GM19035 (cell line): ENCODE data around the gene FOXO3.

Experiments
- ATAC-seq: cut with Tn5 transposase; IDR thresholded peaks from one replicate; pipeline ENCODE4 v1.9.1; 2021; ENCODE audit not compliant: unreplicated experiment

FOXO3 gene

DNA sequence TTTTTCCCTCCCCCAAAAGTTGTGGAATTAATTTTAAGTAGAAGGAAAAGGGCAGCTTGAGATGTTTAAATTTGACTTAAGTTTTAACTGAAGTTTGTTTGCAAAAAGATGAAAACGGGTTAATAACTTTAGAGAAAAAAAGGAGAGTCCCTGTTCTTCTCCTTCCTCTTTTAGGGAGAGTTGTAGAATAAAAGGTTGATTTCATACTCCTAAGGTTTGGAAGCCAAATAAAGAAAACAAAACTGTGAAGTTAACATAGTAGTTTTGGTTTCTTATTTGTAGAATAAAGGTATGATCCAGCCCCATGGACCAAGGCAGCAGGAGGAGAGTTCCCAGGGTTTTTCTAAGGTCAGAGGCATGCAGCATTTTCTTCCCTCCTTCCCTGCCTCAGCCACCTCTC is 33.4 kb downstream of the FOXO3 start:
- ATAC-seq, result no peak

DNA sequence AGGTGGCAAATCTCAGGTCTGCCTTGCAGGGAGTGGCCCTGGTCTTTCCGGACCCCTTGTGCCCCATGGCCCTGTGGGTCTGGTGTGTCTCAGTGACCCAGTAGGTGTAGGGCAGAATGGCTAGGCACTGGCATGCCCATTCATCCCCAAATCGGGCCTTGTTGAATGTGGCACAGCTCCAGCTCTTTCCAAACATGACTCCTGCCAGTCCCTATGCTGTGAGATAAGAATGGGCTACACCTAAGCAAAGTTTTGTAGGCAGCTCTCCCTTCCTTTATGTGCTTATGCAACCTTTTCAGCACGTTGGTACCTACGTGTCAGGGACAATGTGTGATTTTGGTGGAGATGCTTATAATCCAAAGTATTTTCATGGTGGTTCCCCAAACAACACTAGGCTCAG is 33.9 kb downstream of the FOXO3 start:
- no peak for ATAC-seq

DNA sequence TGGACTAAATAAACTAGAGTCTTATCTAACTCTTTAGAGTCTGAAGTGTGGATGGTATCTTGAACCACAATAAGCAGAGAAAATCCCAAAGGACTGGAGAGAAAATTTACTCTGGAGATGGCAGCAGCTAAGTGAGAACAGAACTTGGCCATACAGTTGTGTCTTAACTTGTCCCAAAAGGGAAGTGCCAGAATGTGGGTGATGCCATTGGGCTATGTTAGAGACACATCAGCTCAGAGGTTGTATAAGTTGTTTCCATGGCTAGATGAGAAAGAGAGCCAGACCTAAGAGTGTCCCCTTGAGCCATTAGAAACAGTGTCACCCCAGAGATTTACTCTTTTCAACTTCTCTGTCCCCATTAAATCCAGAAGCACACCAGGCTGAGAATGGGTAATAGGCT is 36.2 kb downstream of the FOXO3 start:
- ATAC-seq, result no peak

DNA sequence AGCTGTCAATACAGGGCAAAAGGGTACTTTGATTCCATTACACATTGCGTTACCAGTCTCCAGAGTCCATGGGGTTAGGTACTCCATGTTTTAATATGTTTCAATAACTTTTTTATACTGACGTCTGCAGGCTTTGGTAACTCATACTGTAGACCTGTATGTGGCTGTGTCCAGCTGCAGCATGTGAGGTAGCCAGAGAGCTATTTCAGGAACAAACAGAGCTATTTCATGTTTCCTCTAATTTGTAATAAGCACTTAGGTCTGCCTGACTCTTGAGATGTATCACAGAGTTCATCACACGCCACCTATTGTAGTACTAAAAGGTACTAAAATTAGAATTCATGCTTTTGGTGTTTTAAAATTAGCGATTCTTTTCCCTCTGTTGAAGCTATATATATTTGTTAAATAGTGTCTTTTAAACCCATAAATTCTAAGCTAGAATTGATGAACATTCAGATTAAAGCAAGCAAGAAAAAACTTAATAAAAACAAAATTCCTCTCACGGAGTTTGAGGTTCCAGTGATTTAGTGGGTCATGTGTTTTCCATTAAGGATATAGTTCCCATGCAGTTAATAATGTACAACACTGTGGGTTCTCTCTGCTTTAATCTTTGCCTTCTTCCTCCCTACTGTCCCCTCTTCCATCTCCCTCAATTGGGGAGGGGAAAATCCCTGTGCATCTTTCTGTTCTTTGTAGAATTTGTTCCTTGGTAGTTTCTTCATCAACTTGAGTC is 37.0 kb downstream of the FOXO3 start:
- ATAC-seq, result no peak

DNA sequence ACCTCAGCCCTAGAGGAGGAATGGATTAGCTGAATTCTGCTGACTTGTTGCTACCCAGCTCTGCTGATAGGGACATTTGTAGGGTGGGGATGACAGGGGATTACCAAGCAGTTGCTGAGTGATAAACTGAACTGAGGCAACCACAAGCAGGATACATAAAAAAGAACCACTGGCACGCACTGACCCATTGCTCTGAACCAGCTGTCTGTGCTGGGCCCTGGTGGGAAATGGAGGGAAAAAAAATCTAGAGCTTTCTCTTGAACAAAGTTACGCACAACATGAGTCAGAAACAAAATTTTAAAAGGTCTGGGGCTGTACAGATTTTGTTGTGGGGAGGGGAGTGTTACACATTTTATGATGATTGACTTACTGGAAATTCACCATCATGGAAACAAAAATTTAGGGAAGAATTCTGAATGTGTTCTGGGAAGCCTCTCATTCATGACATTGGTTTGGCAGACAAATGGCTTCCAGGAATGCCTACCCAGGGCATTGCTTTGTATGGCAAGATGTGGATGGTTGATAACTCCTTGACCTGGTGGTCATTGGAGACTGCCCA is 37.7 kb downstream of the FOXO3 start:
- ATAC-seq, result peak; percentile 78

DNA sequence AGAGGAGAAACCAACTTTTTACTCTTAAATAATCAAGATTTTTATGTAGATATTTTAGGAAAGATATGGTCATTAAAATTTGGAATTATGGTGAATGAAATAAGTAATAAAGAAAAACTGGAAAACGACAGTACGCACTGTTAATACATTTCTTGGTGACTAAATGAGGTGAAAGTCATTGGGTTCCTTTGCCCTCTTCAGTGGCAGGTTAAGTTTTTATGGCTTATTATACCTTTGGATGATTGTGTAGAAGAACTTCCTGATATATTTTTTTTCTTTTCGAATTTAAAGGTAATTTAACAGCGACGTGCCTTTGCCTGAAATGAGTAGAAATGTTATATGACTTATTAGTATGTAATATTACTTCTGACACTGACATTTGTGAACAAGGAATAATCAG is 43.4 kb downstream of the FOXO3 start:
- no peak for ATAC-seq

DNA sequence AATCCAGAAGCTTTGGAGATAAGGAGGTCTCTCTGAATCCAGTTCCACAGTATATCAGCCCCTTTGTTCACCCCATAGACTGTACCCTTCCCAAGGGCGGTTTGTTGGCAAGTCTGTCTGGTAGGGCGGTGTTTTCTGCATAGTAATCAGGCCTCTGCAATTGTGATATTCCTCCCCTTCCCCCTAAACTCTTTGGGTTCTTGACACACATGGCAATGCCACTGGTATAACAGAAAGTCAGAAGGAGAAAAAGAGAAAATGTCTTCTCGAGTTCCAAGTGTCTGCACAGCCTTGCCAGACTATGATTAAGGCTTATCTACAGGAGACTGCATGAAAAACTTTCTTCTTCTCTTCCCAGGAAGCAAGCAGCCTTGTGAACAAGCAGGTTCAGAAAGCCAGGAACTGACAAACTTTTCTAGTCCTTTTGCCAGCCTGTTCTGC is 45.6 kb downstream of the FOXO3 start:
- ATAC-seq, result no peak

DNA sequence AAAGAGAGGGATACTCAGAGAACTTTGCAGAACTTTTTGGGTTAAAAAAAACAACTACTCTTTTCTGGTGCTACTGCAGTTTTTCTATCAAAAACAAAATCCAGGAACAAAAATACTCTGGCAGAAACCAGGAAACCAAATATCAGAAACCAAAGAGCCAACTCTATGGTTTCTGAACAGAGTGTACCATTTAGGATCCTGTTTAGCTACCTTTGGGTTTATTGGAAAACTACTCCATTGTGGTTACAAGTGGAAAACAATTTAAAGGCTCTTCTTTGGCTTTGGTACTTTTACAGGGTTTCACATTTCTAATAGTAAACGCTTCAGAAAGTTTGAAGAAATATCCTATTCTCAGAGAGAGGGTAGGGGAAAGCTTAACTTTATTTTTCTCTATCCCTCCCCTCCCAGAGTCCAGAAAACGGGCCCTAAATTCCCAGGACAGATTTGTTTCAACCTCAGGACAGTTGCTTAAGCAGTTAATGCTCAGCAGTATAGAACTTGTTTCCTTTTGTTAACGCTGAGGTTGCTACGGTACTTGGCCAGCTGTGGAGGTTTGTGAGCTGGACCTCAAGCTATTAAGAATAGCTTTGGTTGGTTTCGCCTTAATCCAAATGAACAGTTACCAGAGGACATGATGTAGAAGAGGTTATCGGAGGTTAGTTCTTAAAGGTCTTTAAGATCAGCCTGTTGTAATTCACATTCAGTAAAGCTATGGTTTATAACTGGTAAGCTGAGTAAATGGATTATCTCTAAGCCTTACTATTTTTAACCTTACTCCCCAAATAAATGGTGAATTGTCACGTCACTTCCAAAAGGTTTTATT is 47.9 kb downstream of the FOXO3 start:
- no peak for ATAC-seq

DNA sequence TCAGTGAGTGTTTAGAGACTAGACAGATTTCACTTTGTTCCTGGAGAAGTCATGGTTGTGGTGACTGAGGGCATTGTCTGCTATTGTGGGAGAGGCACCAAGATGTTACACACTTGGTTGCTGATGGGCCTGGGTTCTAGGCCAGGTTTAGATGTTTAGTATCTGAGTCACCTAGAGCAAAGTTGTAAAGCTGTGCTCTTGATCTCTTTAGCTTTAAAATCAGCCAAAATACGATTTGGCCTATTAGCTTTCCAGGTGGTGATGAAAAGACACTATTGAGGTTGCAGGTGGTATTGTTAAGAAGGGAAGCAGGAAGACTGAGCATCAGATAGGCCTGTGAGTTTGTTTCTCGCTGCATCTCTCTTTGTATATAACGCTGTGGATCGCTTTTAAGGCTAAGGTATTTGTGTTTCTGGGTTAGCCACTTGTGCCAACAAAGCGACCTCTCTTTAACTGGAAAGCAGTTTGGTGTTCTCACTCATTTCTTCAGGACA is 48.6 kb downstream of the FOXO3 start:
- ATAC-seq, result no peak

DNA sequence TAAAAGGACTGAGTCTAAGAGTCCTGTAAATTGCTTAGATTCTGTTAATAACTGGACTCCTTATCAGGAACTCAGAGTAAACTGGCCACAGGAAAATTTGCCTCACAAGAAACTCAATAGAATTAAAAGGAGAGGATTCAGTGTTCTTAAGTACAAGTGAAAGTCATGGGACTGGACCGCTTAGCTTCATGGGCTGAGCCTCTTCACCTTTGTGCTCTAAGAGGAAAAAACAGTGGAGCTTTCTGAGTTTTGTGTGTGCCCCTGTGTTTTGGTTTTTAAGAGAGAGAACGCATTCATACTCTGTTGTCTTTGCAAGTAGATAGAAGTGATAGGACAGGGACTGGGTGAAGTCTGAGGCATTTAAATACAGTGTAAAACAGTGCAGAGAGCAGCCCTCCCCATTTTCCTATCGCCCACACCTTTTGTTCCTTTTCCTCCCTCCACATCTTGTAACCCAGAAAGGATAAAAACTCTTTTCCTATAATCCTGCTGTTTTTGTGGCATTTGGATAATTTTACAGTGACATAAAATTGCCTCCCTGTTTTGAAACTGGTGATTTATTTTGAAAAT is 49.6 kb downstream of the FOXO3 start:
- ATAC-seq, result no peak

DNA sequence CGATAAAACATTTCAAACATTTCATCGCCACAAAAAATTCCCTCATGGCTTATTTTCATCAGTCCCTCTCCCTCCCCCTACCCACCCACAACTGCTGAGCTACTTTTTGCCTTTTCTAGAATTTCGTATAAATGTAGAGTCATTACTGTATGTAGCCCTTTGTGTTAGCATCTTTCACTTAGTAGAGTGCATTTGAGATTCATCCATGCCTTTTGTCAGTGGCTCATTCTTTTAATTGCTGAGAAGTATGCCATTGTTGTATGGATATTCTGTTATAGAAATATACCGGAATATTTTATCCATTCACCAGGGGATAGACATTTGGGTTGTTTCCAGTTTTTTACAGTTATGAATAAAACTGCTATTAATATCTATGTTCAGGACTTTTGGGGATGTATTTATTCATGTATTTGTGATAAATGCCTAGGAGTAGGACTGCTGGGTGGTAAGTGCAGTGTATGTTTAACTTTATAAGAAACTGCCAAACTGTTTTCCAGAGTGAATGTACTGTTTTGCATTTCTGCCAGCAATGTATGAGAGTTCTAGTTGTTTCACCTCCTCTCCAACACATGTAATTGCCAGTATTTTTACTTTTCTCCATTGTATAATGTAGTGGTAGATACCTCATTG is 50.4 kb downstream of the FOXO3 start:
- no peak for ATAC-seq

DNA sequence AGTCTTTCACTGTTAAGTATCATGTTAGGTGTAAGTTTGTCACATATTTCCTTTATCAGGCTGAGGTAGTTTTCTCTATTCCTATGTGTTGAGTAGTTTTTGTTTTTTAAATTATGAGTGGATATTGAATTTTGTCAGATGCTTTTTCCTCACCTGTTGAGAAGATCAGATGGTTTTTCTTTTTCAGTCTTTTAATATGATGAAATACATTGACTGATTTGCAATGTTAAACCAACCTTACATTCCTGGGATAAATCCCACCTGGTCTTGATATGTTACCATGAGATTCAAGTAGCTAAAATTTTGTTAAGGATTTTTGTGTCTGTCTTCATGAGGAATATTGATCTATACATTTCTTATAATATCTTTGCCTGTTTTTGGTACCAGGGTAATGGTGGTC is 52.1 kb downstream of the FOXO3 start:
- ATAC-seq, result no peak

DNA sequence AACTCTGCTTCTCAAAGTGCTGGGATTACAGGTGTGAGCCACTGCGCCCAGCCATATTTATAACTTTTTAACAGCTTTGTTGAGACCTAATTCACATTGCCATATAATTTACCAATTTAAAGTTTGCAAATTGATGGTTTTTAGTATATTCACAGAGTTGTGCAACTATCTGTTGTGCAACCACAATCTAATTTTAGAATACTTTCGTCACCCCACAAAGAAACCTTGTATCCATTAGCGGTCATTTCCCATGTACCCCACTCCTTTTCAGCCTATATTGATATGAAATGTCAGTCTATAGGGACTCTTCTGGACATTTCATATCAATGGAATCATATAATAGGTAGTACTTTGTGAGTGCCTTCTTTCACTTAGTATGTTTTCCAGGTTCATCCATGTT is 55.8 kb downstream of the FOXO3 start:
- no peak for ATAC-seq

DNA sequence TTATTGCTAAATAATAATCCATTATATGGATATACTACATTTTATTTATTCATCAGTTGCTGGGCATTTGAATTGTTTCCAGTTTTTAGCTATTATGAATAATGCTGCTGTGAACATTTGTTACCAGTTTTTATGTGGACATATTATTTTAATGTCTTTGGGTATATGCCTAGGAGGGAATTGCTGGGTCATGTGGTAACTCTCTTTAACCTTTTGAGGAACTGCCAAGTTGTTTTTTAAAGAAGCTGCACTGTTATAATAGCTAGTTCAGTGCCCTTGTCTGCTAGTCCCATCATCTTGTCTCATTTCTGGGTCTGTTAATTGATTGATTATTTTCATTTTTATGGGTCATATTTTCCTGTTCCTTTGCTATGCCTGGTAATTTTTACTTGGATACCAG is 56.3 kb downstream of the FOXO3 start:
- ATAC-seq, result no peak

DNA sequence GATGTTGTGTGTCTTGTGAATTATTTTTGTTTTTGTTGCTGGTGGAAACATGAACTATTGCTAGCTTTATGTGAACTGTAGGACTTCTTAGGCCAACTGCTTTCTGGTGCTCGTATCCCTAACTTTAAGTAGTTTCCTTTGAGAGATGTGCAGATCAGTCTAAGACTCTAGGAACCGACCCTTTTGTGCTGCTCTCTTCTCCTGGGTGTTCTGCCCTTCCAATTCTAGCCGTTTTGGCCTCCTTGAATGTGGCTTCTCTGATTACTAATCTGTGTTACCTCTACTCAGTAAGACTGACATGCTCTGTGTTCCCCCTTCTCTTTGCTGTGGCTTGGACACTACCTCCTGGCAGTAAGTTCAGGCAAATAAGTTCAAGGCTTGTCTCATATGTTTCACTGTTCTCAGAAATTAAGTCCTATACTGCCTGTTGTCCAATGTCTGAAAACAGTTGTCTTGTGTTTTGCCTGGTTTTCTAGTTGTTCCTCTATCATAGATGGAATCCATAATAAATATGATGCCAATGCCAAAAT is 58.0 kb downstream of the FOXO3 start:
- ATAC-seq, result no peak

DNA sequence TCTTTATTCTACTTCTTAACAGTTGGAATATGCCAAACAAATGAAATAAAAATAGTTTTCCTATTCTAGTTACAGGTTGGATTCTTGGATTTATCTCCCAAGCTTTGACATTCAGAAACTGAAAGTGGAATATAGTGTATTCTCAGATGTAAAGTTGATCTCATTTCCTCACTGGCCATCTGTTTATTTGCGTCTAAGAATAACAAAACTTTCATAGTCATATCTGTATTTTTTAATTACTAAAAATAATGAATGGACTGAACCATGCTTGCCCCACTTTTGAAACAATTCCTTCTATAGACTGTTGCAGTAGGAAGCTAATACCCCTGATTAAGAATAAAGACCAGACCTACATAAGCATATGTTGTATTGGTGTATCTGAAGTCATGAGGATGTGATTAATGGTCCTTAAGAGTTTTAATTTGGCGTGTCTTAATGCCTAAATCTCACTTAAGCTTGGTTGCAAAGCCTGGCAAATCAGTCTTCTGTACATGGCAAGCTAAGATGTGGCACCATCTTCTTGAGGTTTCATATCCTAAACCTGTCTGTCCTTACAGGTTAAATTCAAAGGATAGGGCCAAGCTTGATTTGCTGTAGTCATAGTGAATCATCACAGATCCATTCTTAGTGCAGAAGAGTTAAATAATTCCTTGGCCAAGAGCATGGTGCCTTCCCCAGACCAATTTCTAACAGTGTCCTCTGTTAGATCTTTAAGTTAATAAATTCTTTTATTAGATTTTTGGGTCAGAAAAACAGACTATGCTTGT is 58.9 kb downstream of the FOXO3 start:
- ATAC-seq, result no peak

DNA sequence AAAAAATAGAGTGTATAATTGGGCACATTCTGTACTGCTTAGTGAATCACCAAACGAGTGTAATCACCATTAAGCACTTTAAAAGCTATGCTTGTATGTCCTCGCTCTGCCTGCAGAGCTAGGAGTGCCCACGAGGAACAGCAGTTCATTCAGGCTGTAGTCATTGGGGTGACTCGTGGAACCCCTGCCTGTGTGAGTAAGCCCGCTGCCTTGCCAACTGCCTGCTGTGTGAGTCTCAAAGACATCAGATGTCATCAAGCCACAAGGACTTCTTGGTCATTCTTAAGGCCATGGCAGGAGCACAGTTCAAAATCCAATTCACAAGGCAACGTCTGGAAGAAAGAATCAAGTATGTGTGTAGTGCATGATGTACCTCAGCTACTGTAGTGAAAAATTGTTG is 60.4 kb downstream of the FOXO3 start:
- no peak for ATAC-seq

DNA sequence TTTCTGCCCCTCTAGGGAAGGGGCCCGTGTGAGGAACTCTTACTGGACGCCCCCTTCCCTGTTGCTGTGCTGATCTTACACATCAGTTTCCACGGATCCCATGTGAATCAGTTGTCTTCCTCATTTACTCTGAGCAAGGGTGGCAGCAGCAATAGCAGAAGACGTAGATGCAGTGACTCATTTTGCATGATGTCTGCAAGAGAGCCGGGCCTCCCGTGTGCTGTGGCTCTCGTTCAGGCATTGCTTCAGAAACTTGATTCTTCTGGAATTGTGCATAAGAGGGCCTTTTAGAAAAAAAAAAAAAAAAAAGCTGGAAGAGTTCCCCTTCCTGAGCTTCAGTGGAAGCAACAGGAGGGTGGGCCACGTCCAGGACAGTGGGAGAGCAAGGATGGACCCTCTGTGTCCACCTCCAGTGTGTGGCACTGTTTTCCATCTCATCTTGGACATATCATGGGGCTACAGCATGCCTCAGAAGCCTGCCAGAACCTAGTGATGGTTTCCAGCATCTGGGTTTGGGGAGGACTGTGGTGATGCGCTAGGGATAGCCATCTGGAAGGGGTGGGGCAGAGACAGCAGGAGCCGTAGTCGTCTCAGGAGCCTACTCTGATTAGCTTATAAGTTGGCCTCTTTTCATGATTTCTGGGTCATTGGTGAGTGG is 62.1 kb downstream of the FOXO3 start:
- ATAC-seq, result no peak

DNA sequence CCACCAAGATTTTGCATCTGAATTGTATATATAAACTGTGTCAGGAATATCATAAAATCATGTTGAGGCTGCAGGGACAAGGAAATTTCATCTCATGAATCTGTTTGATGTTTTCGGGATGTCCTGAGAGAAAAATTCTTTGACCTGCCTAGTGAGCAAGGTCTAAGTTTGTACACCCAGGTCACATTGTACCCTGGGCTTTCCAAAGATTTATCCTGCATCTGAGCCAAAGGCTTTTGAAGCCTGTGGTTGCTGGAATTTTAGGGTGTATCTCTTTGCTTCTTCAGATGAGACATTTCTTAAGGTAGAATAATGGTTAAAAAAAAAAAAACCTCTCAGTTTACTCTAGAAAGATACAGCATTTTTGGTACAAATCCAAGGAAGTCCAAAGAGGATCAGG is 63.3 kb downstream of the FOXO3 start:
- no peak for ATAC-seq

DNA sequence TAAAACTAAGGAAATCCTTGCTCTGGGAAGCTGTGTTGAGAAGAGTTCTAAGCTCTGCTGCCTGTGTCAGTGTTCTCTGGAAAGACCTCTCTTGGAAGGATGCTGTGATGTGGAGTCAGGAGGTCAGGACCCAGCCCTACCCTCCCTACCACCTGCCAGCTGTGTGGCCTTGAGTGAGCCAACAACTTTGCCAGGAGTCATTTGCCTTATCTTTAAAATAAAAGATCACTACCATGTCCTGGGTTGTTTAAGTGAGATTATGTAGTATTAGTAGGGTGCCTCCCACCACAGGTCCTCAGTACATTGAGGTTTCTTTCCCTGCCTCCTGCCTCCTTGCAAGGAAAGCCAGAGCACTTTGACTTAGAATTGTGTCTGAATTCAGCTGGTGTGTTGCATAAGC is 64.9 kb downstream of the FOXO3 start:
- no peak for ATAC-seq
